ENCODE data around the gene ABI3. TPM values are rescaled to one million over a fixed set of nuclear protein-coding genes. Genes with fewer than 3 reads are reported as not detected.
"Not testable (repeated sequence)": the region's sequence is repeated elsewhere in the genome, so short reads cannot be mapped to it uniquely, and the experiment has no call there.

The ABI3 gene
- total and polyA plus RNA-seq, 8 donors = 6.5 to 23.8 (median 9.9) TPM

DNA sequence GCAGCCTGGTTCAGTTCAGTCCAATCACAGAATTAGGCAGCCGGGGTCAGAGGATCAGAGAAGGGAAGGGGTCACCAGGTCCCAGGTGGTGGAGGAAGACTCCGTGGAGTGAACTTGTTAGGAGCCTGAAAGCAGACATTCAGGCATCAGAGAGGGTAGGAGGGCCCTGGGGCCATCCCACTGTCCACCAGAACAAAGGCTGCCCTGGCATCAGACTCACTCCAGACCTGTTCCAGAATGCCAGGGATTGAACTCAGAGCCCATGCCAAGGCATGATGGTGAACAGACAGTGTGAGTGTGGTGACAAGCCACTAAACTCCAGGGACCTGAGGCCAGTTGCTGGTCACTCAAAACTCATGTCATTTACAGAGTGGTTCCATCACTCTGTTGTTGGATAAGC lies 40.3 kb upstream of the ABI3 start:
- DNase-seq = no peak
- Histone ChIP-seq H3K27me3 (peaks cover 3 to 57% of the 10 kb centered on the region in 2 donors), H3K4me3 (no peak overlapping the region), H3K27ac (no peak overlapping the region), H3K9me3 (peaks cover 0 to 13% of the 10 kb centered on the region in 2 donors), H3K4me1 (no peaks in the 10 kb centered on the region), H3K36me3 (no peaks in the 10 kb centered on the region)
- intact Hi-C loops (cut with DNase I) = no loop called here
- ATAC-seq = no peak
- TF ChIP-seq, protein P1, sequence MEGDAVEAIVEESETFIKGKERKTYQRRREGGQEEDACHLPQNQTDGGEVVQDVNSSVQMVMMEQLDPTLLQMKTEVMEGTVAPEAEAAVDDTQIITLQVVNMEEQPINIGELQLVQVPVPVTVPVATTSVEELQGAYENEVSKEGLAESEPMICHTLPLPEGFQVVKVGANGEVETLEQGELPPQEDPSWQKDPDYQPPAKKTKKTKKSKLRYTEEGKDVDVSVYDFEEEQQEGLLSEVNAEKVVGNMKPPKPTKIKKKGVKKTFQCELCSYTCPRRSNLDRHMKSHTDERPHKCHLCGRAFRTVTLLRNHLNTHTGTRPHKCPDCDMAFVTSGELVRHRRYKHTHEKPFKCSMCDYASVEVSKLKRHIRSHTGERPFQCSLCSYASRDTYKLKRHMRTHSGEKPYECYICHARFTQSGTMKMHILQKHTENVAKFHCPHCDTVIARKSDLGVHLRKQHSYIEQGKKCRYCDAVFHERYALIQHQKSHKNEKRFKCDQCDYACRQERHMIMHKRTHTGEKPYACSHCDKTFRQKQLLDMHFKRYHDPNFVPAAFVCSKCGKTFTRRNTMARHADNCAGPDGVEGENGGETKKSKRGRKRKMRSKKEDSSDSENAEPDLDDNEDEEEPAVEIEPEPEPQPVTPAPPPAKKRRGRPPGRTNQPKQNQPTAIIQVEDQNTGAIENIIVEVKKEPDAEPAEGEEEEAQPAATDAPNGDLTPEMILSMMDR (IDR thresholded peaks at IDR 0.05) = no peak

DNA sequence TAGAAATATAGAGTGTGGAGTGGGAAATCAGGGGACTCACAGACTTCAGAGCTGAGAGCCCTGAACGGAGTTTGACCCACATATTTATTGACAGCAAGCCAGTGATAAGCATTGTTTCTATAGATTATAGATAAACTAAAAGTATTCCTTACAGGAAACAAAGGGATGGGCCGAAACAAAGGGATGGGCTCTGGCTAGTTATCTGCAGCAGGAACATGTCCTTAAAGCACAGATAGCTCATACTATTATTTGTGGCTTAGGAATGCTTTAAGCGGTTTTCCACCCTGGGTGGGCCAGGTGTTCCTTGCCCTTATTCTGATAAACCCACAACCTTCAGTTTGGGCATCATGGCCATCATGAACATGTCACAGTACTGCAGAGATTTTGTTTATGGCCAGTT lies 39.8 kb upstream of the ABI3 start:
- H3K36me3 ChIP-seq; intact Hi-C loops (cut with DNase I): not testable (repeated sequence)

DNA sequence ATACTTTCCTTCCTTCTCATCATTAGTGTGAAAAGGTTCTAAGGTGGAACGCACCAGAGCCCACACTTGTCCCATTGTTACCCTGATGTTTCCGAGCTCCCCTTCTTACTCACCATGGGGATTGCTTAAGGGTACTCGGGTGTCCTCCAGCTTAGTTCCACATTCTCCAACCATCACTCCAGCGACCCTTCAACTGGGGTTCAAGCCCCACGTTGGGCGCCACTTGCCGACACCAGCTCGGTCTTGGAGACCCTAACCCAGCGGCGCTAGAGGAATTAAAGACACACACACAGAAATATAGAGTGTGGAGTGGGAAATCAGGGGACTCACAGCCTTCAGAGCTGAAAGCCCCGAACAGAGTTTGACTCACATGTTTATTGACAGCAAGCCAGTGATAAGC lies 34.5 kb upstream of the ABI3 start:
- not testable (repeated sequence) for H3K27me3 ChIP-seq, H3K4me3 ChIP-seq, H3K27ac ChIP-seq, H3K36me3 ChIP-seq, ATAC-seq, H3K4me1 ChIP-seq, DNase-seq
- H3K9me3 ChIP-seq = peaks cover 0 to 42% of the 10 kb centered on the region in 2 donors
- intact Hi-C loops (cut with DNase I) = loop anchor here in 1 of 2 donors (5.0 kb wide), 1 partner anchor 116 kb away; no protein-coding TSS in a partner anchor

More for the DNA sequence above, 39.8 kb upstream of the ABI3 start:
- H3K4me1 ChIP-seq, ATAC-seq, H3K4me3 ChIP-seq, H3K27ac ChIP-seq, DNase-seq: not testable (repeated sequence)
- H3K9me3 ChIP-seq = peaks cover 0 to 18% of the 10 kb centered on the region in 2 donors
- H3K27me3 ChIP-seq = peaks cover 3 to 53% of the 10 kb centered on the region in 2 donors

DNA sequence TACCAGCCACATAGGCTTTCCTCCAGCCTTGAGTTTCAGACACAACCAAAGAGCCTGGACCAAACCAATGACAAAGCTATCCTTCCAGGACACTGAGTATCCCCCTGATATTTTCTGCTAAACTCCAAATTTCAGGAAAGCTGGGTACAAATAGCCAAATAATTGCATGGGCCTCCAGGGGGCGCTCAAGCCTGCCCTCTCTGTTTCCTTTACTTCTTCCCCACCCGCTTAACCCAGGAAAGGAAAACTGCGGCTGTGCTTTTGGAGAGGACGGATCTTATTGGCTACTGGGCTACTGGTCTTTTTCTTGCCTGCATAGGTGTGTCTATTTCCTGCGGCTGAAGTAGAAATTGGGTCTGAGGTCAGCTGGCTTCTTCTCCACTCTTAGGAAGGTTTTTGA lies 30.2 kb upstream of the ABI3 start:
- Histone ChIP-seq H3K27me3 (no peaks in the 10 kb centered on the region), H3K9me3 (peaks cover 0 to 36% of the 10 kb centered on the region in 2 donors), H3K27ac (no peak overlapping the region), H3K4me3 (no peak overlapping the region), H3K36me3 (no peaks in the 10 kb centered on the region), H3K4me1 (no peaks in the 10 kb centered on the region)
- DNase-seq (peak; percentile 7 to 85 (median 52)), ATAC-seq (peak; percentile 94)
- intact Hi-C loops (cut with DNase I) = loop anchor here in 1 of 2 donors (5.0 kb wide), 1 partner anchor 42 kb away; no protein-coding TSS in a partner anchor
- TF ChIP-seq, protein P1 (IDR thresholded peaks at IDR 0.05) = peak; percentile 77 to 79

DNA sequence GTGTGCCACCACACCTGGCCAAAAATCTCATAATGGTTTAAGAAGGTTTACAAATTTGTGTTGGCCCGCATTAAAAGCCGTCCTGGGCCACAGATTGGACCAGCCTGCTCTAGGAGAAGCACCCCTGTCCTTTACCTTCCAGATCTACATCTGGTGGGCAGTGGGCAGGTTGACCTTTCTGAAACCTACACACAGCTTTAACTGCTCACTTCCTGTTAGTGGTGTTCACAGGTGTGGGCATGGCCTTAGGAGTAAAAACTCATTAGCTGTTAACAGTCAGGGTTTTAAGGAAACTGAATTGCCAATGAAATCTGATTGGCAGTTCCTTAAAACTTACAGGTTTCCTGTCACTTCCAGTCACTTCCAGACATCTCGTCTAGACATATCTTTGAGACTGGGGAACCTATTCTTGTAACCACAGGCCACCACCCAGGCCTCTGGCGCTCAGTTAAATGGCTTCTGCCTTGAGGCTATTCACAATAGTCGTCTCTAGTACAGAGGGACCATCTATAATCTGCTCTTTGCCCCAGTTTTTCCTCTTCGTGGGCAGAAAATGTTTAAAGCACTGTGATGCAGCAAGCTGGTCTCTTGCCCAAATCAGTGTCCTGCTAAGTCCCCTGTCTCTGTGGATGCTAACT lies 29.4 kb upstream of the ABI3 start:
- no peak for ATAC-seq
- TF ChIP-seq, protein P1 (IDR thresholded peaks at IDR 0.05) = no peak
- Histone ChIP-seq H3K4me1 (no peaks in the 10 kb centered on the region), H3K4me3 (no peak overlapping the region), H3K9me3 (peaks cover 0 to 33% of the 10 kb centered on the region in 2 donors), H3K27ac (no peak overlapping the region), H3K27me3 (no peaks in the 10 kb centered on the region), H3K36me3 (no peaks in the 10 kb centered on the region)
- DNase-seq = no peak
- intact Hi-C loops (cut with DNase I) = loop anchor here in 1 of 2 donors (5.0 kb wide), 1 partner anchor 41 kb away; no protein-coding TSS in a partner anchor

DNA sequence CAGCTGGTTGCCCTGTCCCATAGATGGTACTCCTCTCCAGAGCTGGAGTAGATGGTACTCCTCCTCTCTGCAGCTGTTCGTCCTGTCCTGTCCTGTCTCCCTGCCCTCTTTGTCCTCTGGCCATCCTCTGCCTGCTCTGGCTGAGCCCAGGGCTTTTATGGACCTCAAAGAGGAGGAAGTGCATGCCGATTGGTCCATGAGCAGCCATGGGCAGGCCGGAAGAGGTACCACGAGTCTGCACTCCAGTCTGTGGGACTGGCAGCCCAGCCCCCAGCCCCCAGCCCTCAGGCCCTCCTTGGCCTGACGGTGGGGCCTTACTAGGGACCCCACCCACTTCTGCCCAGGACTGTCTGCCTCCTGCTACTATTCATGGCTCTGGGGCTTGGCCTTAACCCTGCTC lies 27.2 kb upstream of the ABI3 start:
- DNase-seq (no peak), ATAC-seq (no peak)
- Histone ChIP-seq H3K27me3 (no peaks in the 10 kb centered on the region), H3K36me3 (no peaks in the 10 kb centered on the region), H3K9me3 (peaks cover 0 to 14% of the 10 kb centered on the region in 2 donors), H3K4me3 (no peak overlapping the region), H3K27ac (no peak overlapping the region), H3K4me1 (no peaks in the 10 kb centered on the region)
- TF ChIP-seq, protein P1 (IDR thresholded peaks at IDR 0.05) = no peak
- intact Hi-C loops (cut with DNase I) = loop anchor here in 1 of 2 donors (5.0 kb wide), 1 partner anchor 39 kb away; no protein-coding TSS in a partner anchor
